Stomach (tissue), 9 donors: Measurements from ENCODE around the gene DZIP1. TPM values are rescaled to one million over a fixed set of nuclear protein-coding genes. Genes with fewer than 3 reads are reported as not detected.
"Not testable (repeated sequence)": the region's sequence is repeated elsewhere in the genome, so short reads cannot be mapped to it uniquely, and the experiment has no call there.

ENCODE experiments used
- DNase-seq, 2 donors: peaks; one replicate each; pipeline versions ENCODE4 v3.0.0 to v3.0.0-alpha.2; 2013 to 2019
- H3K27ac ChIP-seq, 5 donors: fragments of 200-600 bp in 4 of 5; sonication (generic) in 4 of 5; one replicate each; pipeline ENCODE4 v1.5.1; 2013 to 2019; ENCODE audit warnings: mild to moderate bottlenecking in 1 of 5, moderate library complexity in 1 of 5
- H3K27me3 ChIP-seq, 3 donors: fragments of 200-600 bp; sonication (generic); one replicate each; pipeline ENCODE4 v1.5.1; 2017 to 2019; ENCODE audit warnings: mixed run types in 1 of 3
- H3K36me3 ChIP-seq, 4 donors: fragments of 200-600 bp; sonication (generic); 1 replicate in 3 of 4; 2 replicates in 1 of 4; pipeline ENCODE4 v1.5.1; 2016 to 2019
- H3K4me1 ChIP-seq, 4 donors: fragments of 200-600 bp; sonication (generic); one replicate each; pipeline ENCODE4 v1.5.1; 2016 to 2019
- H3K4me3 ChIP-seq, 4 donors: fragments of 200-600 bp; sonication (generic) in 3 of 4; one replicate each; pipeline ENCODE4 v1.5.1; 2016 to 2019; ENCODE audit warnings: mild to moderate bottlenecking in 1 of 4
- H3K9me3 ChIP-seq, 4 donors: fragments of 200-600 bp; sonication (generic); one replicate each; pipeline ENCODE4 v1.5.1; 2016 to 2019
- EP300 ChIP-seq: sonication (generic); formaldehyde crosslinking; IDR thresholded peaks from one replicate; pipeline ENCODE4 v1.6.1; 2017; ENCODE audit warnings: antibody characterized with exemption
- POLR2A ChIP-seq, 4 donors: fragments of 450-650 bp; IDR thresholded peaks; one replicate each; pipeline ENCODE4 v1.6.1; 2016; ENCODE audit warnings: antibody characterized with exemption in 4 of 4, control low read depth in 2 of 4, mild to moderate bottlenecking in 1 of 4, moderate library complexity in 1 of 4
- POLR2AphosphoS5 ChIP-seq, 3 donors: sonication (generic); formaldehyde crosslinking; IDR thresholded peaks; one replicate each; pipeline ENCODE4 v1.6.1; 2016; ENCODE audit warnings: antibody characterized with exemption in 3 of 3
- WGBS, 5 donors: extraction: QIAGEN DNeasy Blood & Tissue Kit in 3 of 5; methylation state at CpG; one replicate each; pipeline versions ENCODE4 v1.1.5 to v1.1.7; 2013 to 2018; 5-methylcytosine and 5-hydroxymethylcytosine counted together
- intact Hi-C: fragments of 100-400 bp; cut with DNase I; formaldehyde crosslinking; loops from one replicate; pipeline ENCODE4 v1.15.1; 2023; ENCODE audit warnings: low total_unique reads
- polyA plus RNA-seq, 3 donors: library from polyadenylated mRNA; stranded (reverse); fragments of 200-250 nt; gene quantifications; one replicate each; pipeline ENCODE4 v1.2.3, GENCODE V29; 2013
- total RNA-seq, 5 donors: library from RNA; depleted of rRNA; stranded (reverse); fragments of >200 nt; gene quantifications; one replicate each; pipeline versions ENCODE4 v1.1.0 to v1.2.3, GENCODE V29; 2014 to 2016
- TF ChIP-seq, protein P1 (sequence below), 7 experiments: fragments of 450-650 bp in 4 of 7; fragments of 200-600 bp in 3 of 7; sonication (generic) in 3 of 7; IDR thresholded peaks; one replicate each; pipeline ENCODE4 v1.5.1; 2016 to 2019; ENCODE audit warnings: antibody characterized with exemption in 7 of 7, control low read depth in 2 of 7, mild to moderate bottlenecking in 1 of 7
- donor health status: healthy with polysubstance abuse.
- donor health status: Bipolar disorder and iron deficiency.
- donor health status: healthy.

Gene DZIP1
- total and polyA plus RNA-seq, 8 donors, result 4.7 to 25.2 (median 18.3) TPM

DNA sequence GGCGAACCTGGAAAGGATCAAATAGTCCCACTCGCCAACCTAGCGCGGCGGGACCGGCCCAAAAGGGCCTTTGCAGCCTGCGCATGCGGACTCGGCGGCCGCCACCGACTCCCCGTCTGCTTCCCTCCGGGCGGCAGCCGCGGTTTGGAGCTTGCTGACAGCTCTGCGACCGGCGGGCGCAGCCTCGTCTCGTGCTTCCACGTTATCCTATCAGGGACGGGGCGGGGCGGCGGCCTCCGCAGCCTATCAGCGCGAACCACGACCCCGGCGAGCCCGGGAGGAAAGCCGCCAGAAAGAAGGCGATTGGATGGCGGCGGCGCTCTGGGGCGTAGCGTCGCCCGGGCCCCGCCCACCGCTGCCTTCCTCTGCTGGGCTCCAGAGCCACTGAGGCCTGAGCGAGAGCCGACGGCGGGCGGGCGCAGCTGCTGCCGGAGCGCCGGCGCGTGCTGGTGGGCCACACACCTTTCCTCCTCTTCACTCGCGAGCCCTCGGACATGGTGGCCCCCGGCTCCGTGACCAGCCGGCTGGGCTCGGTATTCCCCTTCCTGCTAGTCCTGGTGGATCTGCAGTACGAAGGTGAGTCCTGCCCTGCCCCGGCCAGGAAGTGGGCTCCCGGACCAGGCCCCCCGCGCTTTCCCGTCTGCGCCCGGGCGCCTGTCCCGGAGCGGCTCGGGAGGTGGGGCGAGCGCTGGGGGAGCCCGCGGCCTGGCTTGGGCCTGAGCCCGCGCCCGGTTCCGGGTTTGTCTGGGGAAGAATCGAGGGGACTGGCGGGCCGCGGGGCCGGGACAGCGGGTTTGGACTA, 32.5 kb upstream of the DZIP1 start, which contains the start of gene DNAJC3:
Gene DNAJC3 (plus strand): TSS at position 378 of the 802 bp plus-strand sequence. CDS start 117 bp downstream, at position 495.
- Histone ChIP-seq H3K4me3 (peak within 1 kb of the TSS; percentile 84 to 95 (median 91)), H3K36me3 (peaks cover 0 to 2% (median 0%) of the 10 kb centered on the region in 4 donors), H3K27ac (peak within 1 kb of the TSS; percentile 94 to 99 (median 97)), H3K9me3 (peaks cover 0 to 9% (median 2%) of the 10 kb centered on the region in 4 donors), H3K4me1 (peaks cover 17 to 66% (median 38%) of the 10 kb centered on the region in 4 donors), H3K27me3 (no peaks in the 10 kb centered on the region)
- WGBS, 5 donors, result 0 to 3% (median 1%) methylated on average over 21 to 90 of the region's 90 CpGs
- TF ChIP-seq POLR2A (IDR thresholded peaks at IDR 0.05) (peak in 2 of 4 donors; percentile 70 to 85), EP300 (no peak), POLR2AphosphoS5 (IDR thresholded peaks at IDR 0.05) (peak; percentile 78 to 98 (median 97))
- peak; percentile 99 to 100 for DNase-seq
- intact Hi-C loops, result no loop called here

DNA sequence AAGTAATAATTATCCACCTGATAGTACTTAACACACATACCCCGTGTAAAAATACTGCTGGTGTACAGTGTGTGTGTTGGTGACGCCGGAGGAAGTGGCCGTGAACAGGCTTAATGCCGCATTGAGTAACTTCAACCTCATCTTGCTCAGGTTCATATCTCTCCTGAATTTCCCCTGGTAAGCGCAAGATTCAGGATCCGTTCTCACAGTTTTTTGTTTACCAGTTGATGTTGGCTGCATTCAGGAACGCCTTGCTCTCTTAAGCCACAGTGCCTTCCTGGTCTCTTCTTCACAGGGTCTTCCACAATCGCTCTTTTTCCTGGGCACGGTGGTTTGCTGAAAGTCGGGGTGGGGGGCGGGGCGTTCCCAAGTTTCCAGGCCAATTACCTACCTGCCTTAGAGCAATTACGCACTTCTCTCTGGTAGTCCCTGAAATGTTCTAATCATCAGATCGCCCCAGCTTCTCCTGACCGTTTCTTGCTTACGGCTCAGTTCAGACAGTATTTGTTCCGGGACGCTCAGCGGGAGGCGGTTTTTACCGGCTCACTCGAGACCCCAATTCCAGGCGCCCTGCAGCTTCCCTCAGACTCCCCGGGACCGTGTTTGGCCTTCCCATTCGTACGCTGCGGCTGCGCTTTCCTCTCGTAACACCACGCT, 31.7 kb upstream of the DZIP1 start:
- DNase-seq, result peak; percentile 37 to 80
- Histone ChIP-seq H3K4me3 (peak overlapping the region; percentile 84 to 95 (median 91)), H3K36me3 (peaks cover 0 to 6% (median 0%) of the 10 kb centered on the region in 4 donors), H3K27me3 (no peaks in the 10 kb centered on the region), H3K27ac (peak overlapping the region; percentile 93 to 99 (median 97)), H3K4me1 (peaks cover 11 to 59% (median 33%) of the 10 kb centered on the region in 4 donors), H3K9me3 (peaks cover 0 to 16% (median 9%) of the 10 kb centered on the region in 4 donors)
- WGBS, 5 donors, result 0 to 2% (median 1%) methylated on average over 32 of the region's 32 CpGs
- TF ChIP-seq POLR2A (IDR thresholded peaks at IDR 0.05) (no peak), EP300 (no peak), POLR2AphosphoS5 (IDR thresholded peaks at IDR 0.05) (no peak)
- TF ChIP-seq, protein P1, sequence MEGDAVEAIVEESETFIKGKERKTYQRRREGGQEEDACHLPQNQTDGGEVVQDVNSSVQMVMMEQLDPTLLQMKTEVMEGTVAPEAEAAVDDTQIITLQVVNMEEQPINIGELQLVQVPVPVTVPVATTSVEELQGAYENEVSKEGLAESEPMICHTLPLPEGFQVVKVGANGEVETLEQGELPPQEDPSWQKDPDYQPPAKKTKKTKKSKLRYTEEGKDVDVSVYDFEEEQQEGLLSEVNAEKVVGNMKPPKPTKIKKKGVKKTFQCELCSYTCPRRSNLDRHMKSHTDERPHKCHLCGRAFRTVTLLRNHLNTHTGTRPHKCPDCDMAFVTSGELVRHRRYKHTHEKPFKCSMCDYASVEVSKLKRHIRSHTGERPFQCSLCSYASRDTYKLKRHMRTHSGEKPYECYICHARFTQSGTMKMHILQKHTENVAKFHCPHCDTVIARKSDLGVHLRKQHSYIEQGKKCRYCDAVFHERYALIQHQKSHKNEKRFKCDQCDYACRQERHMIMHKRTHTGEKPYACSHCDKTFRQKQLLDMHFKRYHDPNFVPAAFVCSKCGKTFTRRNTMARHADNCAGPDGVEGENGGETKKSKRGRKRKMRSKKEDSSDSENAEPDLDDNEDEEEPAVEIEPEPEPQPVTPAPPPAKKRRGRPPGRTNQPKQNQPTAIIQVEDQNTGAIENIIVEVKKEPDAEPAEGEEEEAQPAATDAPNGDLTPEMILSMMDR (IDR thresholded peaks at IDR 0.05), result no peak
- intact Hi-C loops, result no loop called here

DNA sequence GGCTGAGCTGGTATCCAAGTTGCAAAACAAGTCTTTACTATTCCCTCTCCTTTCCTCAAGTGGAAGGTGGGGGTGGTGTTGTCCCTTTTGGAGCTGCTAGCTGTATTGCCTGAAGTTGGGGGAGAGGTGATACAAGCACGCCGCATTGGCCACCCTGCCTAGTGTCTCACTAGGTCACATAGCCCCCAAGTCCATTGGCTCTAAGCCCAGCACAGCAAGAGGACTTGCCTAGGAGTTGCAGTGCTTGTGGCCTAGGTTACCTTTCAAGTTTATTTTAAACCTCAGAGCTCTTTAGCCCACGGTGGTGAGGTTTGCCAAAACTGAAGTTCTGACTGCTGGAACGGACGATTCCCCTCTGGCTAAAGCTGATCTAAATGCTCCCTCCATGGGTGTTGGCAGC, 27.1 kb upstream of the DZIP1 start:
- intact Hi-C loops, result no loop called here
- H3K9me3 ChIP-seq, result peaks cover 8 to 62% (median 55%) of the 10 kb centered on the region in 4 donors
- peaks cover 0 to 6% (median 0%) of the 10 kb centered on the region in 4 donors for H3K36me3 ChIP-seq
- no peak overlapping the region for H3K4me3 ChIP-seq
- WGBS, 5 donors, result 92 to 98% (median 97%) methylated on average over 5 of the region's 5 CpGs
- no peak for DNase-seq
- TF ChIP-seq POLR2A (IDR thresholded peaks at IDR 0.05) (no peak), POLR2AphosphoS5 (IDR thresholded peaks at IDR 0.05) (no peak), EP300 (no peak)
- TF ChIP-seq, protein P1 (IDR thresholded peaks at IDR 0.05), result no peak
- H3K4me1 ChIP-seq, result peaks cover 0 to 23% (median 9%) of the 10 kb centered on the region in 4 donors
- no peak overlapping the region for H3K27ac ChIP-seq
- H3K27me3 ChIP-seq, result no peaks in the 10 kb centered on the region

DNA sequence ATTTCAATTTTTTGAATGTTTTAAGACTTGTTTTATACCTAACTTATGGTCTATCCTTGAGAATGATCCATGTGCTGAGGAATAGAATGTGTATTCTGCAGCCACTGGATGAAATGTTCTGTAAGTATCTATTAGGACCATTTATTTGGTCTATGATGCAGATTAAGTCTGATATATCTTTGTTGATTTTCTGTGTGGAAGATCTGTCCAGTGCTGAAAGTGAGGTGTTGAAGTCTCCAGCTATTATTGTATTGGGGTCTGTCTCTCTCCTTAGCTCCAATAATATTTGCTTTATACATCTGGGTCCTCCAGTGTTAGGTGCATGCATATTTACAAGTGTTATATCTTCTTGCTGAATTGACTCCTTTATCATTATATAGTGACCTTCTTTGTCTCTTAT, 22.7 kb upstream of the DZIP1 start:
- H3K4me1 ChIP-seq, intact Hi-C loops, H3K4me3 ChIP-seq, DNase-seq, H3K27ac ChIP-seq, H3K27me3 ChIP-seq, H3K36me3 ChIP-seq: not testable (repeated sequence)
- peaks cover 8 to 88% (median 81%) of the 10 kb centered on the region in 4 donors for H3K9me3 ChIP-seq

DNA sequence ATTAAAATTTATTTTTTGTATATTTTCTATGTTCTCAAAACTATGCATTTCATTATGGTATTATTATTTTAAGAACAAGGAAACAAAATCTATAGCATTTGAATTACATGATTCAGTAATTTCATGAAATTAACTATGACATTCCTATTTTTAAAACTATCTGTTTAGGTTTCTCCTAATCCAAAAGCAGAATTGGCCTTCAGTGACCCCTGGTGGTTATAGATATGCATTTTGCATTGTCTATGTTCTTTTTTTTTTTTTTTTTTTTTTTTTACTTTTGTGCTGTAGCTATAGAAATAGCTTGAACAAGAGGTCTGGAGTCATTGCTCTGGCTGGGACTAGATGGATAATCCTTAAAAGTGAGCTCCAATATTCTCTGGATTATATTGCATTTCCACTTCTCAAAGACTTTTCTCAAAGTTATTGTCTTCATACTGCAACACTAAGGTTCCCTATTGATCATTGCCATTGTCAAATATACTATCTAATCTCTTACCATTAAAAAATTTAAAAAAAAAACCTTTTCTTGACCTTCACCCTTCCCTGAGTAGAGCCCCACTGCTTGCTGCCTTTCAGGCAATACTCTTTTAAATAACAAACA, 16.6 kb upstream of the DZIP1 start:
- Histone ChIP-seq H3K4me1 (no peaks in the 10 kb centered on the region), H3K9me3 (peaks cover 0 to 34% (median 23%) of the 10 kb centered on the region in 4 donors), H3K4me3 (no peak overlapping the region), H3K27me3 (no peaks in the 10 kb centered on the region), H3K36me3 (no peaks in the 10 kb centered on the region), H3K27ac (no peak overlapping the region)
- TF ChIP-seq, protein P1 (IDR thresholded peaks at IDR 0.05), result peak in 4 of 7 experiments; percentile 16 to 36 (median 29)
- TF ChIP-seq POLR2AphosphoS5 (IDR thresholded peaks at IDR 0.05) (no peak), EP300 (no peak), POLR2A (IDR thresholded peaks at IDR 0.05) (no peak)
- intact Hi-C loops, result no loop called here
- DNase-seq, result peak in 1 of 2 donors; percentile 71
